NCI-H524 (cell line): ENCODE measurements around the gene SHROOM4.

Experiments
- DNase-seq, 2 experiments: peaks; one replicate each; lab custom pipeline; 2025; lab: John Stamatoyannopoulos, UW

Gene SHROOM4

DNA sequence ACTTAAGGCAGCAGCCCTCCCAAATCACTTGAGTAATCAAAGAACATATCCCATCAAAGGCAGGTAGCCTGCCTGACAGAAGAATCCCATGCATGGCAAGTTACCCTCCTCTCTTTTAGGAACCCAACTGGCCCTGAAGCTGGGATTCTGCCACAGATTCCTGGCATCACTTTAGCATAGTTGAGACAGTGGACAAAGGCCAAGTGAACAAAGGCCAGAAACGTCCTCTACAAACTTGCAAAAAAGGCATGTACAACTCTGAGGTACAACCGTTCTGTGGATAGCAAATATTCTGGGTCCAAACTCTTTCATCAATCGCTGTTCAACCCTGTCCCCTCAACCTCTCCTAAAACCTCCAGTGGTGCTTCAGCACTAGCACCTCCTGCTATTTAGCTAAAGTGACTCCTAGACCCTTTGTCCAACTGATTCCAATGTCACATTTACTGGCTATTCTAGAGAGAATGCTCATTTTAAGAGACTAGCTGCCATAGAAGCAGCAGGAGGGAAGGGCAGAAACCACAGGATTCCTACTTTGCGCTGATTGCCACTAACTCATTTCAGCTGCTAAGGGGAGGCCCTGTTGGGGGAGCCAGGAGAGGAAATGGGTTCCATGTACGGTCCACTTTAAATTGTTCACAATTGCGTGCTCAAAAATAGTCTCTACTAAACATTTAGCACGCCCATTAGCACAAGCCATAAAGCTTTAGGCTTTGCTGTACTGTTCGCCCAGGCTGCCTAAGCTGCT, 105.9 kb downstream of the SHROOM4 start:
- no peak for DNase-seq

DNA sequence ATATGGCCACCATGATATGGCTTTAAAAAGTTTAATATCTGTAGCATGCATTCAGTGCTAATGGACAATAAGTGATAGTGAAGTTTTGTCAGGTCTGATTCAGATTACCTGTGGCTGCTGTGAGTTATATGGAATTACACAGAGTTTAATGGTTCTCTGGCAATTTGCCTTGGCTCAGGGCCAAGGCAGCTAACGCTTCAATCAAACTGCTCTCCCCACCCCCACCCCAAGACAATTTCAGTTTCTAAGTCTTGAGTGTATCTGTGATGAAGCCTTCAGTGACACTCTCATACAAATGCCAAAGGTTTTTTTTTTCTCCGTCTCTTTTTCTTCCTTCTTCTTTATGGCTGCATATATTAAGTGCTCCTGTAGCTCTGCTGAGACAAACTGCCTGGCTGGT, 106.6 kb downstream of the SHROOM4 start:
- no peak for DNase-seq

DNA sequence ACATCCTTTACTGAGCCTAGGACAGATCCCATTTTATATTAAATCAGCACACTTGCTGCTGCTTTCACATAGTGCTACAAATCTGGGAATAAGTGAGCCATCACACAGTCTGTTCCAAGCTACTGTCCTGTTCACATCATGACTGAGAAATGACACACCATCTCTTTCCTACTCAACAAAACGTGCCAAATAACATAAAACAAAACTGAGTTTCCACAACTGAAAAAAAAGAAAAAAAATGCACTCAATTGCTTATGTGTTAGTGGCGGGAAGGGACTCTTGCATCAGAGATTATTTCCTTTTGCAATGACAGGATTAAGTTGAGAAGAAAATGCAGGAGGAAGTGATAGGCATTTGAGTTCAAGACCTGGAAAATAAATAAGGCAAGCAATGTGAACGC, 109.0 kb downstream of the SHROOM4 start:
- DNase-seq, result no peak

DNA sequence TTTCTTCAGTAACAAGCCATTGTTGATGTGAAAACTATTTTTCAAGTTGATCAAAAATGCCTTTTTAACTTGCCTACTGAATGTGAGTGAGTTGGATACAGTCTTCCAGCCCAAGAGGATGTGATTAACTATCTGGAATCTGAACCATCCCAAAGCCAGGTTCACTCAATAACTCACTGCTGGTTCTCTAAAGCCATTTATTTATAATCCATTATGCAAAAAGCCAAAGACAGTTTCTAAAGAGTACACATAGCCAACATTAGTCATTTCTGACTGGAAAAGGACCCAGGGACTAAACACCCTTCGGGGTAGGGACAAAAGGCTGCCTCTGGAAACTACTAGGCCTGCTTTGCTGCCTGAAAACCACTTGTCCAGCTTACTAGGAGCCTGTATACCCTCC, 109.6 kb downstream of the SHROOM4 start:
- no peak for DNase-seq

DNA sequence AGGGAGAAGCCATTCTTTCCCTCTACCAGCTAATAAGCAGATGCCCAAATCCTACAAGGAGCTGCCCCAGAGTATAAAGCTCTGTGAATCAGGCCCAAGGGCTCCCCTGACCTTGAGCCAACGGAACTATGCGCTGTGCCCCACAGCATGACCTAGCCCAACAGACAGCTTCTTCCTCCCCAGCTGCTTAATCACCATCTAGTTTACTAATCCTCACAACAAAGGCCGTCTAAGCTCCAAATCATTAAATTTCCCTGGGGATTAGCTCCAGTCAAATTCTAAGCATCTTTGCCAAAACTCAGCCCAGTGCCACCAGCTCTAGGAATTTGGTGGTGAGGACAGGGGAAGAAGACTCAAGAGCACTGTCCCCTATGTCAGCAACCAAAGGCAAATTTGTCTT, 113.1 kb downstream of the SHROOM4 start:
- no peak for DNase-seq

DNA sequence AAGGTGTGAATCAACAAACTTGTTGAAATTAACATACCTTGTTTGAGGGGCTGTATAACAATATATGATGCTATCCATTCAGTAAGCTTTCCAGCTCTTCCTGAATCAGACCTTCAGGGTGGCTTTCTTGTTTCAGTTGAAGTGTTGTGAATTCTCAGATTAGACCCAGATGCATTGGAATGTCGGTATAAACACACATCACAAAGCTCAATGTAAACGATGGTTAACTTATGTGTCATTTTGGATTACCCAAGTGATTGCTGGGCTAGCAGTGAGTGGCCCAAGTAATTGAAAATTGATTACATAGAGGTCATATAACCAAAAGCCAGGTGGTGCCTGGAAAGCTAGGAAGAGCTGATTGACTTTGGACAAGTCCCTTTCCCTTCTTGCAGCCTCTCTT, 115.0 kb downstream of the SHROOM4 start:
- no peak for DNase-seq

DNA sequence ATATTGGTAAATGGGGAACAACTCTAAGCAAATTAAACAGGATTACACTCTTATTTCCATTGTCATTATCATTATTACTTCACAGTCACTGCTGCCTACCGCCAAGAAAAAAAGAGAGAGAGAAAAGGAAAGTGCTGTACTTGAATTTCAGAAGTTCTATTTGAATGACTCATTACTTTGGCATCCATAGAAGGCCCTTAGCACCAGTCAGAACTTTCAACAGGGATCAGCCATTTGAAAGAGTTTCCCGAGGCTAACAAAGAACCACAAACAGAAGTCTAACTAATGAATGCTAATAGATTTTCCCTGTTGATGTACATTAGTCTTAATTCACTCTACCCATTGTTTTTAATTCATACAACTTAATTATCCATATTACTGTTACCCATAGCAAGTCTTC, 116.3 kb downstream of the SHROOM4 start:
- no peak for DNase-seq

DNA sequence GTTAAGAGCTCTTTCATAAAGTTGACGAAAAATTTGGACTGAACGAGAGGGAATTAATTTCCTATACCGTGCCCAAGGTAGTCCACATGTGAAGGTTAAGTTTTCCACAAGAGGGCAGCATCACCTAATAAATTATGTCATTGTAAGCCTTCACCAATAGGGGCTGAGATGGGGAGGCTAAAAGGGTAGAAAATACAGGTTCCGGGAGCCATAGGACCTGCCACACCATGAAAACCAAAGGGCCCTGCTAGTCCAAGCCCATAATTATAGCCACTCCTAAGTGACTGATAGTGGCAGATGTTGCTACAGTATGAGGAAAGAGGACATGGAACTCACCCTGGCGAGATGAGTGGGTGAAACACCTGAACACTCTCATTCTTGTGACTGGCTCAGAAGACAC, 122.2 kb downstream of the SHROOM4 start:
- peak; percentile 2 to 43 for DNase-seq

DNA sequence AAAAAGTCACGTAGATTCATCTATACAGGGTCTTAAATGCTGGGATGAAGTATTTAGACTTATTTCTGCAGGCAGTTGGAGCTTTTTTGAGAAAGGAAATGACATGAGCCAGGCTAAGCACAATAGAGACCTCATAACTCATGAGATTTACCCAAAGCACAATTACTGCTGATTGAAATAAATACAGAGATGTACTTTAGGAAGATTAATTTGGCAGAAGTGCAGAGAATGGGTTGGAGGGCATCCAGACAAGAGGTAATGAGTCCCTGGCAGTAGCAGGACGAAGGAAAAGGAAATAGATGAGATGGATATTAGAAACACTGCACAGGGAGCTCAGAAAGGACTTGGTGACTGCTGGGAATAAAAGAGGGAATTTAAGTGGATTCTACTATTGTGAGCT, 129.1 kb downstream of the SHROOM4 start:
- no peak for DNase-seq

DNA sequence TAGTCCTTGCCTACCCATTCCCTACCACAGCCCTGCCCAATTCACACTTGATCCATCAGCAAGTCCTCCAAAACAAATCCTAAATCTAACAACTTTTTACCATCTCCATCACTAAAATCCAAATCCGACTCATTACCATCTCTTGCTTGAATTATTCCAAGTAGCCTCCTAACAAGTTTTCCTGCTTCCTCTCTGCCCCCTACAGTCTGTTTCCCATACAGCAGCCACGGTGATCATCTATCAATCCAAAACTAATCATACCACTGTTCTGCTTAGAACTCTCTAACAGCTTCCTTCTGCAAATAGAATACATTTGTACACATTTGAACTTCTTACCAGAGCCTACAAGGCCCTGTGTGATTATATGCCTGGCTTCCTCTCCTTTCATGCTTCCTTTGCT, 133.0 kb downstream of the SHROOM4 start:
- DNase-seq, result no peak

DNA sequence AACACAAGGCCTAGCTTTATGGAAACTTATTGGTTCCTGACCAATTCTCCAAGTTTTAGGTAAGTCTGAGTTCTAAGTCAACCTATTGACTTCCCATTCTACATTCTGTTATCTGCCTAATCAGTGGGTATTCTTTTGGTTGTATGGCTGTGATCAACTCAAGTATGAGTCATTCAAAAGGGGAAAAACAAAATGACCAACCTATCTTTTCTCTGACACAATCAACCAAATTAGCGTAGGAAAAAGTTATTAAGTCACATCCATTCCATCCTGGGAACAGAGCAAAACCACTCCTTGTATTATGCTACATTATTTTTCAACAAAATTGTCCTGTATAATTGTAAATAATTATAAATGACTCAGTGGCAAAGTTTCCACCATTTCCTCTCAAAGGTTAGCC, 136.2 kb downstream of the SHROOM4 start:
- DNase-seq, result no peak

DNA sequence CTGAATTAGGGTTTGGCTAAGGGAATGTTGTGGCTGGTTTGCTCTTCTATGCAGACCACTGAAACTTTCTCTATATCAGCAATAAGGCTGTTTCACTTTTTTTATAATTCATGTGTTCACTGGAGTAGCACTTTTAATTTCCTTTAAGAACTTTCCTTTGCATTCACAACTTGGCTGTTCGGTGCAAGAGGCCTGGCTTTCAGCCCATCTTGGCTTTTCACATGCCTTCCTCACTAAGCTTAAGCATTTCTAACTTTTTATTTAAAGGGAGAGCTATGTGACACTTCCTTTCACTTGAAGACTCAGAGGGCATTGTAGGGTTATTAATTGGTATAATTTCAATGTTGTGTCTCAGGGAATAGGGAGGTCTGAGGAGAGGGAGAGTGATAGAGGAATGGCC, 142.3 kb downstream of the SHROOM4 start:
- no peak for DNase-seq

DNA sequence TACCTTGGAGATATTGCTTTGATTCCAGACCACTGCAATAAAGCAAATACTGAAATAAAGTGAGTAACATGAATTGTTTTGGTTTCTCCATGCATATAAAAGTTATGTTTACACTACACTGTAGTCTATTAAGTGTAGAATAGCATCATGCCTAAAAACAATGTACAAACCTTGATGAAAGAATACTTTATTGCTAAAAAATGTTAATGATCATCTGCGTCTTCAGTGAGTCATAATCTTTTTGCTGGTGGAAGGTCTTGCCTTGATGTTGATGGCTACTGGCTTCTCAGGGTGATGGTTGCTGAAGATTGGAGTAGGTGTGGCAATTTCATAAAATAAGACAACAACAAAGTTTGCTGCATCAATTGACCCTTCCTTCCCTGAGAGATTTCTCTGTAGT, 145.1 kb downstream of the SHROOM4 start:
- DNase-seq, result no peak

DNA sequence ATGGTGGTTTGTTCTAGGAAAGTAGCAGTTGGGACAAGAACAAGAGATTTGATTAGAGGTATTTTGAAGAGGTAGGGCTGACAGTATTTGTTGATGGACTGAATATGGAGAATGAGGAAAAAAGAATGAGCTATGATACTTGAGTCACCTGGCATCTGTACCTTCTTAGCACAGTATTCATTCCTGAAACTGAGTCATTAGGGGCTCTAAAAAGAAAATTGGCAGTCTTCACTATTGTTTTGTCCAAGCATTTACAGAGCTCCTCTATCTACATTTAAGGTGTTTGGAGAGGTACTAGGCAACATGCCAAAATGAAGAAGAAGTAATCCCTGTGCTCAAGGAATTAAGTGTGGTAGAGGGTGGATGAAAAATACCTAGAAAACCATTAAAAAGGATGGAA, 165.8 kb downstream of the SHROOM4 start:
- DNase-seq, result no peak

DNA sequence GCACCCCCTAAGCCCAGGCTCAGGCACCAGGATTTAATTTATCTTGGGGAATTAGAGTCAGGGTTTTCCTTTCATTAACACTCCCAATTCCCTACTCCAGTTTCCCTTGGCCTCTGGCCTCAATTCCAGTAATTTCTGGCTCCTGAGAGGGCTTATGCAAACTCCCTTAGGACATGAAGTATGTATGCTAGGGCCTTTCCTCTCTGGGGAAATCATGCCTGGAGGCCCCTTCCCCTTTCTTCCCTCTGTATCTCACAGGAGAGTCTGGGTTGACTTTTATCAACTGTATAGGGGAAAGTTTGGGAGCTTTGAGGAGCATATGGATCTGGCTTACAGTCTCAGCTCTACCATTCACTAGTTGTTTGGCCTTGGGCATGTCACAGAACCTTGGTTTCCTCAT, 169.5 kb downstream of the SHROOM4 start:
- DNase-seq, result no peak

DNA sequence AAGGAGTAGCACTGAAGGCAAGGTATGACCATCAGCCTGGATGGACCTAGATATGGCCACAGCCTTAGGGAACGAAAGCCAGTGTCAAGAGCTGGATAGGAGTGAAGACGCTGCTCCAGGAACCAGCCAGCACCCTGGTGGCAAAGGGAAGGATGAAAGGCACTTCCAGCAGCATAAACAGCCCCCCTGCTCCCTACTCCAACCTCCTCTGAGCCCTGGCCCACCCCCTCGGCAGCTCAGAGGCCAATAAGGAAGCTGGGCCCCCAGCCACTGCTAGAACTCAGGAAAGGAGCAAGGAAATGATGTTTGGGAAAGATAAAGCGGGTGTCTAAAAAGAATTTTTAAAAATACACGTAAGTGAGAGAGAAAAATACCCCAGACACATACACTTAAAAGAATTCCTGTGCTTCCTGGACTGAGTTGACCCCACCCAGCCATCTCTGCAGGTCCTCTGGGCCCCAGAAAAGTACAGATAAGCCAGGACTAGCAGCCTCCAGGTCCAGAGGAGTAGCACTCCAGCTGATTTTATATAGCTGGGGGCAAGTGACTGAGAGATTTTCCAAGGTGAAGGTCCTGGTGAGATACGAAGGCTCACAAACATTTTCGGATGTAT, 170.4 kb downstream of the SHROOM4 start:
- DNase-seq, result no peak

DNA sequence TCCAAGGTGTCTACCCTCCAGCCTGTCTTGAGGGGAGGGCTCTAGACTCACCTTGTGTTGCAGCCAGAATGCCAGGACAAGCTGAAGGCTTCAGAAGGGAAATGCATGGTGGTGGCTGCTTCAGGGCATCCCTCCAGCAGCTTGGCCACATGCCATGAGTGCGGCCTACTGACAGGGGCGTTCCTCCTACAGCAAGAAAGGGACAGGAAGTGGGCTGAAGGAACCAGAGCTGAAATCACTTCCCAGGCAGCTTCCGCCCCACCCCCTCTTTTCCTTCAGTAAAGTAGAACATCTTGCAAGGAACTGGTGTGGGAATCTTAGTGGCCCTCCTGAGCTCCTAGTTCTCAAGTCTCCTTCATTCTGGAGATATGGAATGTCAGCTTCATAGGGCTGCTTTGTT, 175.9 kb downstream of the SHROOM4 start:
- no peak for DNase-seq

DNA sequence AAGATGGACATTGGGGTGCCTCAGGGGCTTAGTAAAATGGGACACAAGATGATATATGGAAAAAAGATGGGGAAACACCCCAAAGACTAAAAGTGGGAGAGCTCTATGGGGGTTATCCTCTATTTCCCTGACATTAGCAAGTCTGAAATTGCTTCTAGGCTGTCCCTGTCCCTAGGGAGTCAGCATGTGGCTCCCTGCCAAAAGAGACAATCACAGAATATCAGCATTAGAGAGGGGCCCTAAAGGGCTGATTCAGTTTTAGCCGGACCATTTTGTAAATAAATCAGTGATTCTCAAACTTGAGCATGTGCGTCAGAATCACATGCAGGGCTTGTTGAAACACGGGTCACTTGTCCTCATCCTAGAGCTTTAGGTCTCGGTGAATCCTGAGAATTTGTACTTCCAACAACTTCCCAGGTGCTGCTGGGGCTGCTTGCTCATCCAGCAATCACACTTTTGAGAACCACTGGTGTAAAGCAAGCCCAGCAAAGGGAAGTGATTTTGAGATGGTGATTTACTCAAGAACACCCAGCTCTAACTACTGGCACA, 178.1 kb downstream of the SHROOM4 start:
- DNase-seq, result no peak

DNA sequence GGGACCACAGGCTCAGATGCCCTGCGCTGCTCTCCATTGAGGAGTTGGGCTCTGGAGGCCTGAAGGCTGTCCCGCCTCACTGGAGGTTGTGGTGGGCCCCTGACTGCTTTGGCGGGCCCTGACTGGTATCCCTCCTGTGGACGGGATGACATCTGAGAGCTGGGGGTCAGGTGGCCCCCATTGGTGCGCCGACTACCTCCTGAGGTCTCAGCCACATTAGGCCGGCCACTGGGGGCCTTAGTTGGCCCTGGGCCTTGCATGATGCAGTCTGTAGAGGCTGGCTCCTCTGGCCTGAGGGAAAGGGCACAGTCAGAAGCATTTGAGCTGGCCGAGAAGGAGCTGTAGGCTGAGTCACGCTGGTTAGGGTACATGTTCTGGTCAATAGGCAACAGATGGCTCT, 178.8 kb downstream of the SHROOM4 start:
- DNase-seq, result no peak

DNA sequence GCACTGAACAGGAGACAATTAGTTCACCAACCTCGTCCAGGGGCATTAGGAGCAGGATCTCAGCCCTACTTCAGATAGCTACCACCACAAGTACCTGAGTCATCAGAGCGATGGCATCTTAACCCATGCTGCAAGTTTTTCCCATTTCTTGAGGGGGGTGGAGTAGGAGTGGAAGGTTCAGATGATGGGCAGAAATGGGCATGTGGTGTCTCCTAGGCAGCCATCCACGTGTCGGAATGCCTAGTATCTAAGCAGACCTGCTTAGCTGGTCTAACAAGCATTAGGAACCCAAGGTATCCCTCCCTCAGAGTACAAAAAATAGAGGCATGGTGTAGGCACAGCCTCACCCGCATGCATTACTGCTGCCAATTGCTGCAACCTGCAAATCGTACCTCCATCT, 184.2 kb downstream of the SHROOM4 start:
- DNase-seq, result no peak

DNA sequence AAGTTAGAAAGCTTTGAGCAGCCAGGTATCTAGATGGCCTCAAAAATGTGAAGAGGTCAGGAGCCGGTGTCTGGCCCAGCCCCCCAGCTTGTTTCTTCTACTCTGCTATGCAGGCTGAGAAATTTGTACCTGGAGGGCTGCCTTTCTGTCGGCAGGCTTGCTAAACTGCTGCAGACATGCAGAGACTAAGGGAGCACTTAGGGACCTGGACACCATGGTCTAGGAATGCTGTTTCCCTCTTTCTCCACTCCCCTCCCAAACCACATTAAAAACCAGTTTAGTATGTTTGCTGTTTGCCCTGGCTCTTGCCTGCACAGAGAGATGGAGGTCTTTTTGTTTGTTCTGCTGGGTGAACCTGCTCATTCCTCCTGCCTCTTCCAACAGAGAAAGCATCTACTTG, 186.3 kb downstream of the SHROOM4 start:
- no peak for DNase-seq

DNA sequence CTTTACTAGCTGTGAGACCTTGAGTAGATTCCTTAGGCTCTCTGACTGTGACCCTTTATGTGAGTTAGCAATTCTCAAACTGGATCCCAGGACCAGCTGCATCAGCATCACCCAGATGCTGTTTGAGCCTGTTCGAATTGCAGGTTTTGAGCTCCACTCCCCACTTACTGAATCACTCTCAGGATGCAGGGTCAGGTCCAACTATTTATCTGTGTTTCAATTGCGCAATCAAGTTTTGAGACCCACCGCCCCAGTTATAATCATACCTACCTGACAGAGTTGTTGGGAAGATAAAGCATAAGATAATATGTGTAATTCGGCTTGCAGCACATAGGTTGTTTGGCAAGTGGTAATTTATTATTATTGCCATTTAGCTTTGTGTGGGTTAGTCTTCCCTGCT, 187.6 kb downstream of the SHROOM4 start:
- no peak for DNase-seq

DNA sequence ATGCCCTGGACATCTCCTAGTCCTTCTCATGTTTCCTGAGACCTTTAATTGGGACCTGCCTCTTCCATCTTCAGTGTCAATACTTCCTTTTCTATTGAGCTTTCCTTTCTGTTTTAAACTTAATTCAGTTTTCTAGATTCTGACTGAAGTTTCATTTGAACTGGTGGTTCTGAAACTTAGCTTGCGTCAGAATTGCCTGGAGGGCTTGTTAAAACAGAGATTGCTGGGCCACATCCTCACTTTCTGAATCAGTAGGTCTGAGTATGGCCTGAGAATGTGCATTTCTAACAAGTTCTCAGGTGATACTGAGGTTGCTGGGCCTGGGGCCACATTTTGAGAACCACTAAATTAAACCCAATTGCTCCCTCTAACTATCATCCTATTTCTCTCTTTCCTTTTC, 191.2 kb downstream of the SHROOM4 start:
- no peak for DNase-seq
